ENCODE data around the gene HSD3B2. TPM values are rescaled to one million over a fixed set of nuclear protein-coding genes. Genes with fewer than 3 reads are reported as not detected.

HSD3B2 gene
- total RNA-seq, 1 donor, result not detected

DNA sequence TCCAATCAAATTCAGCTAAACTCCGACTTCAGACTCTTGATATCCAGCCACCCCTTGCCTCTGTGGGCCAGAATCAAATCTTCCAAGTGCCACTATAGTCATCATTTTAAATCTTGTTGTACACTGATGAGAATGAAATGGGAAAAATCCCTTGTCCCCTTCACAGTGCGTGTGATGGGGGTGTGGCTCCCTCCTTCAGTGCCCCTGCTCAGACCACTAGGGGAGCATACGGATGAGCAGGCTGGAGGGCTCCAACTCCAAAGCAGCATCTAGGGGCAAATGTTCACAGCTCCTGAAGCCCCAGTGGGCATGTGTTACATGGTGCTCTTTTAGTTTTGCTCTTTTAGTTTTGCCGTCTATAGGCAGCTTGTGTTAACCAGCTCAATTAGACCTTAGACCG, 56.6 kb downstream of the HSD3B2 start:
- H3K4me3 ChIP-seq (ENCODE audit: low read depth, low read length), result no peak overlapping the region
- TF ChIP-seq, protein P1, sequence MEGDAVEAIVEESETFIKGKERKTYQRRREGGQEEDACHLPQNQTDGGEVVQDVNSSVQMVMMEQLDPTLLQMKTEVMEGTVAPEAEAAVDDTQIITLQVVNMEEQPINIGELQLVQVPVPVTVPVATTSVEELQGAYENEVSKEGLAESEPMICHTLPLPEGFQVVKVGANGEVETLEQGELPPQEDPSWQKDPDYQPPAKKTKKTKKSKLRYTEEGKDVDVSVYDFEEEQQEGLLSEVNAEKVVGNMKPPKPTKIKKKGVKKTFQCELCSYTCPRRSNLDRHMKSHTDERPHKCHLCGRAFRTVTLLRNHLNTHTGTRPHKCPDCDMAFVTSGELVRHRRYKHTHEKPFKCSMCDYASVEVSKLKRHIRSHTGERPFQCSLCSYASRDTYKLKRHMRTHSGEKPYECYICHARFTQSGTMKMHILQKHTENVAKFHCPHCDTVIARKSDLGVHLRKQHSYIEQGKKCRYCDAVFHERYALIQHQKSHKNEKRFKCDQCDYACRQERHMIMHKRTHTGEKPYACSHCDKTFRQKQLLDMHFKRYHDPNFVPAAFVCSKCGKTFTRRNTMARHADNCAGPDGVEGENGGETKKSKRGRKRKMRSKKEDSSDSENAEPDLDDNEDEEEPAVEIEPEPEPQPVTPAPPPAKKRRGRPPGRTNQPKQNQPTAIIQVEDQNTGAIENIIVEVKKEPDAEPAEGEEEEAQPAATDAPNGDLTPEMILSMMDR (IDR thresholded peaks at IDR 0.05; ENCODE audit: insufficient read depth, low read length), result no peak
- DNase-seq (ENCODE audit: low read depth), result no peak

DNA sequence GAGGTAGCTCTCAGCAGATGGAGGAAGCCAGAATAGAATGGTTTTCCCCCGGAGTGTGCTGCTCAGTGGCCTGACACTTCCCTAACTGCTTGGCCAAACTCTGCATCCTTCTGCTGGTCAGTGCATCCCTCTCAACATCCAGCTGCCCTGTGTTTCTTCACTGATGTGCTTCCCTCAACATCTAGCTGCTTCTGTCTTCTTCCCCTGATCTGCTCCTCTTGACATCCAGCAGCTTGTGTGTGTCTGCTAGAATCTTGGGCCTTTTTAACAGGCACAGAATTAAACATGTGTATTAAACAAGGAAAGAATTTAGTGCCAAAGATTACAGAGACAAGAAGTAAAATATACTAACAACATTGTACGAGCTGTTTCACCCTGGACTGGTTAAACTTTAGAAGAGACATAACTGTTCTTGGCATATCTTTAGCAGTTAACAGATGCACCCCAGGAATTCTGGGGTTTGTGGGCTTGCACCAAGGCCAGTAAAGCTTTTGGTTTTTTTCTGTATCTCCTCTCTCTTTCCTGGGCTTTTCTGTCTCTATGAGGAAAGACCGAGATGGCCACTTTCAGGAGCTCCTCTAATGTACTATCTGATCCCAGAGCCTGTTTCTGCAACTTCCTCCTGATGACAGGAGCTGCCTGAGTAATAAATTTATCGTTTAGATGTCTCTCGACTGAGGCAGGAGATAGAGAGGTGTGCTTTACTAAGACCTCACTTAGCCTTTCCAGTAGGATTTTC, 57.3 kb downstream of the HSD3B2 start:
- DNase-seq (ENCODE audit: low read depth), result no peak
- TF ChIP-seq, protein P1 (IDR thresholded peaks at IDR 0.05; ENCODE audit: insufficient read depth, low read length), result no peak
- no peak overlapping the region for H3K4me3 ChIP-seq (ENCODE audit: low read depth, low read length)

Other genes with a start within 250 kb of the HSD3B2 start
- gene HAO2, start 46.4 kb upstream of the HSD3B2 start, total RNA-seq (ENCODE audit: low replicate concordance), result not detected in 2 replicates
- not detected in 2 replicates for gene HSD3B1, start 92.1 kb downstream of the HSD3B2 start, total RNA-seq (ENCODE audit: low replicate concordance)
- 4.4 and 7.3 TPM in 2 replicates for gene ZNF697, start 233.1 kb downstream of the HSD3B2 start, total RNA-seq (ENCODE audit: low replicate concordance)

Data from fibroblast of the aortic adventitia (primary cell).